ENCODE measurements around the gene RLF.
"Not testable (repeated sequence)": the region's sequence is repeated elsewhere in the genome, so short reads cannot be mapped to it uniquely, and the experiment has no call there.

The RLF gene

GRCh38 chr1:40174788-40175187 lies 13.6 kb downstream of the RLF start:
- DNase-seq: no peak

GRCh38 chr1:40176989-40177388 lies 15.8 kb downstream of the RLF start:
- not testable (repeated sequence) for DNase-seq

GRCh38 chr1:40178200-40178599 lies 17.0 kb downstream of the RLF start:
- no peak for DNase-seq

DNA sequence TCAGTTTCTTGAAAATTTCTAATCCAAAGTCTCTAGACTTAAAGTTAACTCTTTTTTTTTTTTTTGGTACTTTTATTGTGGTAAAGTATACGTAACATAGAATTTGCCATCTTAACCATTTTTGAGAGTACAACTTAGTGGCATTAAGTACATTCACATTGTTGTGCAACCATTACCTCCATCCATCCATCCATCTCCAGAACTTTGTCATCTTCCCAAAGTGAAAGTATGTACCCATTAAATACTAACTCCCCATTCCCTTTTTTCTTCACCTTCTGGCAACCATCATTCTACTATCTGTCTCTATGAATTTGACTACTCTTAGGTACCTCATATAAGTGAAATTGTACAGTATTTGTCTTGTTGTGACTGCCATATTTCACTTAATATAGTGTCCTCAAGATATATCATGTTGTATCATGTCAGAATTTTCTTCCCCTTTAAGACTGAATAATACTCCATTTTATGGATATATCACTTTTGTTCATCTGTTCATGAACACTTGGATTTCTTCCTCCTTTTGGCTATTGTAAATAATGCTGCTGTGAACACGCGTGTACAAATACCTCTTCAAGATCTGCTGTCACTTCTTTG lies 18.4 kb downstream of the RLF start:
- no peak for DNase-seq

DNA sequence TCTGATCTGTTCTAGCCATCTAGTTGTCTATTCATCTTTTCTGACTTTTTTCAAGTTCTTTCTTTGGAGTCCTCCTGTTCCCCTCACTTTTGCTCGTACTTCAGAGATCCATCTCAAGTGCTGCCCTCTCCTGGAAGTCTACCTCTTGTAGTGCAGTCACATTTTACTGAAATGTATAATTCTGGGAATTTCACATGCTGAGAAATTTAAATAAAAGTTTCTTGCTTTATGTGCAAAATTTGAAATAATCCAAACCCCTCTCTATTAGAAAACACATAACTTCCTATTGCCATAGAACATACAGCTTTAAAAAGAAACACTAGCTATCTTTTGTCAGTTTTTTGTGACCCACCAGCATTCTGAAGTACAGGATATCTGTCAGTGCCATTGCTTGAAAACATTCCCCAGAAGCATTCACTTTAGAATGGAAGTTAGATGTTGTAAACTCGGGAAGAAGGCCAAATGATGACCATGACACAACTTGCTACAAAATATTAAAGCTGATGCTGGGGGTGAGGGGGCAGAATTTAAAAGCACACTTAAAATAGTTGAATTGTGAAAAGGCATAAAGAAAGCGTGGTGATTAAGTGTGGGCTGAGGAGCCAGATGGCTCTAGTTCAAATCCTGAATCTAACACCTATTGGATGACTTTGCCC lies 22.0 kb downstream of the RLF start:
- DNase-seq: no peak

DNA sequence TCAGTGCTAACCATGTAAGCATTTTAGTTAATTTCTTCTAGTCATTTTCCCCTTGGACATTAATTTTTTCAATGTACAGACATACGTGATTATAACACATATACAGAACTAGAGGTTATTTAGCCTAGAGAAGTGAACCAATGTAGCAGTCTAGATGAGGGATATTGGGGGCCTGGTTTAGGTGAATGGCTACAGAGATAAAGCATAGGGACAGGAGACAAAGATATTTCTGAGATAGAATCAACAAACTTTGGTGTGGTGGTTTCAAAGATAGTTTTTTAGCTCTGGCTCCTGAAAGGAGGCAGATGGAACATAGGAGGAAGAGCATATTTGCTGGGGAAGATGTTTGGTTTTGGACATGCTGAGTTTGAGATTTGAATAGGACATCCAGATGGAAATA lies 23.0 kb downstream of the RLF start:
- no peak for DNase-seq

DNA sequence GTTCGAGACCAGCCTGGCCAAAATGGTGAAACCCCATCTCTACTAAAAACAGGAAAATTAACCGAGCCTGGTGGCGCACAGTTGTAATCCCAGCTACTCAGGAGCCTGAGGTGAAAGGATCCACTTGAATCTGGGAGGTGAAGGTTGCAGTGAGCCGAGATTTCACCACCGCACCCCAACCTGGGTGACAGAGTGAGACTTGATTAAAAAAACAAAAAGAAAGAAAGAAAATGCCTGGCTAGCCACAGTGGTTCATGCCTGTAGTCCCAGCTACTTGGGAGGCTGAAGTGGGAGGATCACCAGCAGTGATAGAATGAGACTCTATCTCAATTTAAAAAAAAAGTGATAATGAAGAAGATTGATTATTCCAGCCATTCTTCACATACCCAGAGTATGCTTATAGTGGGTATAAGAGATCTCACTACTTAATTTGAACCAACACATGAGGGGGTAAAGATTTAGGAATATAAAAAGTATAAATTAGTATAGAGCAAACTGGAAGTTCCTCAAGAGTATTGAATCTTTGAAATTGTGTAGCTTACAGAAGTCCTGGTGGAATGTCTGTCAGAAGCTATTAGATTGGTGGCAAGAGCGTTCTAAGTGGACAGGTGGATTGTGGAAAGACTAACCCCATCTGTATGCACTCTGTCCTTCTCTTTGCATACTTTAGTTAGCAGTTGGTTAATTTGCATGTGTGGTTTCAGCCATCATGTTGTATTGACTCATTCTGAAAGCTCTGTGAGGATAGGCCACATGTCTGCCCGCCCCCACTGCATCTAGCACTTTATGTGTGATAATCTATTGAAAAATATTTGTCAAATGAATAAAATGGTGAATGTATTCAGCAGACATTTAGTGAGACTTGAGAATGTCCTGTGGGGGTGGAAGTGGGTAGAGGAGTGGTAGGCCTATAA lies 25.0 kb downstream of the RLF start:
- DNase-seq: no peak

DNA sequence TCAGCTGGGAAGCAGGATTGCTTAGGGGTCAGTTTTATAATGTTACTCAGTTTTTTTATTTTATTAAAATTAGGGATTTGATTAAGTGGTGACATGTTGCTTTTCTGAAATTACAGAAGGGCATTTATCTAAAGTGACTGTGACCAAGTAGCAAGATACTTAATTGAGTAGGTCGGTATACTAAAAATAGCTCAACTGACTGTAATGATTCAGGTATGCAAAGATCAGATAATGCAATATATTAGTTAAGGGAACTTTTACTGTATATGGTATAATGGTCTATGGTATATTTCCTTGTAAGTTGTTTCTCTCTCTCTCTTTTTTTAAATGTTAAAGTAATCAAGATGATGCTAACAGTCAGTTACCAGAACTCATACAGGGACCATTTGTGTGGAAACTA lies 26.2 kb downstream of the RLF start:
- no peak for DNase-seq

GRCh38 chr1:40194639-40195038 lies 33.5 kb downstream of the RLF start:
- not testable (repeated sequence) for DNase-seq

GRCh38 chr1:40197656-40198055 lies 36.5 kb downstream of the RLF start:
- DNase-seq: no peak

DNA sequence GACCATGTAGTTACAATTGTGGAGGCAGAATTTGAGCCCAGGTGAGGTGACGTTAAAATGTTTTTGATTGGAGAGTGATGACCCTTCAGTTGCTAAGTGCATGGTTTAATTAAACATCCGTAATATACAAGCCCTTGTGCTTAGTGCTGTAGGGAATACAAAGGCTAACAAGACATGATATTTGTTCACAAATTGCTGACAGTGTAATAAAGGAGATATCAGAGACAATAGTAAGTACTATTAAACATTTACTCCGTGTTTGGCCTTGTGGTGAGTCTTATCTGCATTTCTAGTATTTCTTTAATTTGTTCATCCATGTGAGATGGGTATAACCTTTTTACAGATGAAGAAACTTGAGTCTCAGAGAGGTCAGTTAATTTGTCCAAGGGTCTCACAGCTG lies 37.9 kb downstream of the RLF start:
- DNase-seq: no peak

DNA sequence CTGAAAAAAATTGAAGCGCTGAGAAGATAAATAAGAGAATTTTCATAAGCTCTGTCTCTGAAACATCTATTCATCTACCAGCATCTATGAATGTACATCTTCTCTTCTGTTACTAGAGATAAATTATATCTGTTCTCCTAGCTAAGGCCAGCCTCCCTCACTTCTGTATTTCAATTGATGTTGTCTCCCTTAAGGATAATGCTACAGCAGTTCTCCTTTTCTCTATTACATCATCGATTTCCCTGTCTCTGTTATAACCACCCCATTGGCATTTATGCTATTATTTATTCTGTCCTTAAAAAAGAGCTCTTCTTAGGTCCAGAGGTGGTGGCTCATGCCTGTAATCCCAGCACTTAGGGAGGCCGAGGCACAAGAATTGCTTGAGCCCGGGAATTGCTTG lies 43.7 kb downstream of the RLF start:
- no peak for DNase-seq

- no peak for DNase-seq
Measured at GRCh38 chr1:40210511-40211204, 49.5 kb downstream of the RLF start.

DNA sequence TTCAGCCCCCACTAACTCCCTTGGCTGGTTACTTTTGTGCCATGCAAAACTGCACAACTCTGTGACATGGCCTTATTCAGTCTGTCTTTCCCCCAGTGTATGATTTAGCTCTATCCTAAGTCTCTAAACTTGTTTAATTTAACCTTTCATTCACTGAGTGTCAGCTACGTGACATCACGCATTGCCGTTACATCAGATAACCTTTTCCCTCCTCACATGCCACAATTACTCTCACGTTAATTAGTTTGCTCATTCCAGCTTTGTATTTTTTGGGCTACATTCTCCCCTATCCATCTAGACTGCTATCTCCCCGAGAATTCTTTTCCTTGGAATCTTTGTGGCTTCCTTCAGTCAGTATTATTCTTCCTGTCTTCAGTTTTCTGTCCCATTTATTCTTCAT lies 57.1 kb downstream of the RLF start:
- DNase-seq: no peak

GRCh38 chr1:40221471-40221905 lies 60.3 kb downstream of the RLF start:
- not testable (repeated sequence) for DNase-seq

DNA sequence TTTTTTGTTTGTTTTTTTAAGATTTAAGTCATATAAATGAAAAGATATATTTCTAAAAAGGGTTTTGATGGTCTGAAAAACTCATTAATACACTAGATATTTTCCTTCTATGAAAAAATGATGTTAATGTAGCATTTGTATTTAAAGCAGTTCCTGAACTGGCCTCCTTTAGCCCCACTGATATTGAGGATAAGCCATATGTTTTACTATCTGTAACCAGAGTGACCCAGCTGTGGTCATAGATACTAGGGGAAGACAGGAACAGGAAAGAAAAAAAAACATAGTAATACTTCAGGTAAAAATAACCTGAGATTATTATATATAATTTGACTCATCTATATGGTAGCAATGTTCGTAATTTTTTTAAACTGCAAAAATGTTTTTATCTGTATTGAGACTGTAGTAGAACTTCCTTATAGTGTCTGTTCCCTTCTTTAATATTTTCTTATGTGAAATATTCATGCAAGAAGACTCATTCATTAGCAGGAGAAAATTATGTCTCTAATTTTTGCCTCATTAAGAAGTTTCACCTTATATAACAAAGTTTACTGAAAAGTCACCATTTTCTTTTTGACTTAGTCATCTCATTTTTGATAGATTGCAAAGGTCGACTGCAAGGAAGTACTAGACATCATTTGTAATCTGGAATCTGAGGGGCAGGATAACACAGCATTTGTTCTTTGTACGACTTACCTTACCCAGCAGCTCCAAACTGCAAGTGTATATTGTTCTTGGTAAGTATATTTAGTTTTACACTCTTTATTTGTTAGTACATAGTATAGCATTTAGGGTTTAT lies 61.0 kb downstream of the RLF start:
- DNase-seq: no peak

DNA sequence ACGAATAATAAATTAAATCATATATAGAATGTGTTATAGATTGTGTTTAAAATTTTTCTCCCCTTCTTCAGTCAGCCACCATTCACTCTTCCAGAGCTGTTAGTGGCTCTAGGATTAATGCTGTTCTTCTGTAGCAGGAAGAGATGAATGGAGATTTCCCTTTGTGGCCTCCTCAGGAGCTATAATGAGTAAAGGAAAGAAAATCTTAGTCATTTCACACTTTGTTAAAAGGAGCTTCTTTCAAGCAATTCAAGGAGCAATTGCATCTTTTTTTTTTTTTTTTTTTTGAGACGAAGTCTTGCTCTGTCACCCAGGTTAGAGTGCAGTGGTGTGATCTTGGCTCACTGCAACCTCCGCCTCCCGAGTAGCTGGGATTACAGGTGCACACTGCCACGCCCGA lies 62.9 kb downstream of the RLF start:
- DNase-seq: no peak

DNA sequence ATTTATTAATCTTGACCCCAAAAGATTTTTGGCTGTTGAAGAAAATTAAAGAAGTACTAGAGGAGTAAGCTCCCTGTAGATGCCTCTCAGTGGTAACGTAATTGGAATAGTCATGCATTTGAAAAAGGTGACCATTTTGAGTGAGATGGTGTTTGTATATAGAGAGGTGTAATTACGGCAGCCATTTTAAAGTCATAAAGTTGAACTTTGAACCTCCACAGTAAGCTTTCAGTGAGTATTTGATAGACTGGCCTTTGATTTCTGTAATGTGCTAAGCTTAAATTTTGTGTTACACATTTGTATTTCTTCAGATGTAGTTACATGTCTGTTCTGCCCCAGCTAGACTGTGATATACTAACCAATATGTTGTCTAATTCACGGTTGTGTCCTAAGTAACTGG lies 65.0 kb downstream of the RLF start:
- DNase-seq: no peak

DNA sequence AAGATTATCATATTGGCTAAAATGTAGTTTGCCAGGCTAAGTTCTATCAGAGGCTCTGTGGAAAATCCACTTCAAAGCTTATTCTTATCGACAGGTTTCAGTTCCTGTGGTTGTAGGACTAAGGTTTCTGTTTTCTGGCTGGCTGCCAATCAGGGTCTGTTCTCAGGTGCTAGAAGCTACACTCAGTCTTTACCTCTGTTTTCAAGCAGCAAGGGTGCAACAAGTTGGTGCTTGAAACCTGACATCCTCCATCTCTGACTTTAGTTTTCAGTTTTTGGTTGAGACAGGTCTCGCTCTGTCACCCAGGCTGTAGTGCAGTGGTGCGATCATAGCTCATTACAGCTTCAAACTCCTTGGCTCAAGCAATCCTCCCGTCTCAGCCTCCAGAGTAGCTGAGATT lies 71.3 kb downstream of the RLF start:
- no peak for DNase-seq

DNA sequence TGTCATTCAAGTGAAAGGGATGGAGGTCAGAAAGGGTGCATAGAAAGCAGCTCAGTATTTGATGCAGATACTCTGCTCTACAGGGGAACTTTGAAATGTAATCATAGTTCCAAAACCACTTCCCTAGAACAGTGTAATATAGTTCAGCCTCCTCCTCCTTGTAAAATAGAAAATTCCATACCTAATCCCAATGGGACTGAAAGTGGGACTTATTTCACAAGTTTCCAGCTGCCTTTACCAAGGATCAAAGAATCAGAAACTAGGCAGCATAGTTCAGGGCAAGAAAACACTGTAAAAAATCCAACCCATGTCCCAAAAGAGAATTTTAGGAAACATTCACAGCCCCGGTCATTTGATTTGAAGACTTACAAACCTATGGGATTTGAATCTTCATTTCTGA lies 78.4 kb downstream of the RLF start:
- no peak for DNase-seq

- no peak for DNase-seq
Measured at GRCh38 chr1:40240390-40240789, 79.2 kb downstream of the RLF start.

GRCh38 chr1:40241362-40241761 lies 80.2 kb downstream of the RLF start:
- DNase-seq: no peak

GRCh38 chr1:40243351-40243750 lies 82.2 kb downstream of the RLF start:
- DNase-seq: no peak

Measured in DMS153 (cell line).